ENCODE data around the gene NBEA.
"Not testable (repeated sequence)": the region's sequence is repeated elsewhere in the genome, so short reads cannot be mapped to it uniquely, and the experiment has no call there.

NBEA gene

GRCh38 chr13:34911159-34911558, 30.9 kb upstream of the NBEA start:
- DNase-seq: no peak
- no peaks in the 10 kb centered on the region for H3K27me3 ChIP-seq
- no peaks in the 10 kb centered on the region for H3K4me1 ChIP-seq
- no peaks in the 10 kb centered on the region for H3K9me3 ChIP-seq
- H3K36me3 ChIP-seq: no peaks in the 10 kb centered on the region
- no peak overlapping the region for H3K4me3 ChIP-seq (ENCODE audit: low read depth, low read length)
- no peak for TF ChIP-seq CTCF (IDR thresholded peaks at IDR 0.05; ENCODE audit: low read depth, low read length)

- Histone ChIP-seq H3K27me3 (no peaks in the 10 kb centered on the region), H3K36me3 (no peaks in the 10 kb centered on the region), H3K4me3 (ENCODE audit: low read depth, low read length) (no peak overlapping the region), H3K4me1 (no peaks in the 10 kb centered on the region), H3K9me3 (no peaks in the 10 kb centered on the region)
- no peak for DNase-seq
- TF ChIP-seq CTCF (IDR thresholded peaks at IDR 0.05; ENCODE audit: low read depth, low read length): no peak
Observed at GRCh38 chr13:34913040-34913439, 29.0 kb upstream of the NBEA start.

DNA sequence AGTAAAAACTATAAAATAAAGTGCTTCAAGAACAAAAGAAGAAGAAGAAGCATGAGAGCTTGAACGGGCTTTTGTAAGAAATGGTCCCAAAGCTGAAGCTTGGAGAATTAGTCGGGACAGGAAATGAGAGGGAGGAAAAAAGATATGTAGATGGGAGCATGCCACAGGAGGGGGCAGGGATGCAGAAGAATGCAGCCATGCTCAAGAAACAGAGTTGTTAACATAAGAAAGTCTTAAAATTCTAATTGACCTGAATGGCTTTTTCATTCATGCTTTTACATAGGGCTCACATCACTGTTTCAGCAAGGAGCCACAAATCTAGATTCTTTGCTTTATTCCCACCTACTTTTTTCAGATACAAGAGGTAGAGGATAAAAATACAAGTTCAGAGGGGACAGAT, 27.7 kb upstream of the NBEA start:
- Histone ChIP-seq H3K4me1 (no peaks in the 10 kb centered on the region), H3K36me3 (no peaks in the 10 kb centered on the region), H3K27me3 (no peaks in the 10 kb centered on the region), H3K9me3 (no peaks in the 10 kb centered on the region), H3K4me3 (ENCODE audit: low read depth, low read length) (no peak overlapping the region)
- no peak for TF ChIP-seq CTCF (IDR thresholded peaks at IDR 0.05; ENCODE audit: low read depth, low read length)
- no peak for DNase-seq

DNA sequence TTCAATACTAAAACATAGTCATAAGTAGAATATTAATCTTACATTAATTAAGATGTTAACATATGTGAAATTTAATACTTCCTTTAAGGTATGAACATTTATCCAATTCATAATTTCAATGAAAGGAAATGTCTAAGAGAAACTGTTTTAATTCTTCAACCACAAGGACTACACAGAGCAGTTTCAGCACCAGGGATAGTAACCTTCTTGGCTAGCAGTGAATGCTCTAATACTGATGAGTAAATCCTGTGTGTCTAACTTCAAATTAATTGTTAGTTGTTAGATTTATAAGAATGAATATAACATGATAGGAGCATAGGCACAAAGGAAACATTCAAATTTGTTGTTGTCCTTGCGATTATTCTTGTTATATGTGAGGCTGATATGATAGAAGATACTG, 15.6 kb upstream of the NBEA start:
- no peak for DNase-seq
- Histone ChIP-seq H3K27me3 (no peaks in the 10 kb centered on the region), H3K4me3 (ENCODE audit: low read depth, low read length) (no peak overlapping the region), H3K36me3 (no peaks in the 10 kb centered on the region), H3K9me3 (no peaks in the 10 kb centered on the region), H3K4me1 (no peaks in the 10 kb centered on the region)
- TF ChIP-seq CTCF (IDR thresholded peaks at IDR 0.05; ENCODE audit: low read depth, low read length): no peak

GRCh38 chr13:34928676-34929075, 13.4 kb upstream of the NBEA start:
- peak; percentile 9 for DNase-seq
- H3K27me3 ChIP-seq; H3K9me3 ChIP-seq; H3K4me3 ChIP-seq (ENCODE audit: low read depth, low read length); H3K4me1 ChIP-seq; H3K36me3 ChIP-seq: not testable (repeated sequence)

DNA sequence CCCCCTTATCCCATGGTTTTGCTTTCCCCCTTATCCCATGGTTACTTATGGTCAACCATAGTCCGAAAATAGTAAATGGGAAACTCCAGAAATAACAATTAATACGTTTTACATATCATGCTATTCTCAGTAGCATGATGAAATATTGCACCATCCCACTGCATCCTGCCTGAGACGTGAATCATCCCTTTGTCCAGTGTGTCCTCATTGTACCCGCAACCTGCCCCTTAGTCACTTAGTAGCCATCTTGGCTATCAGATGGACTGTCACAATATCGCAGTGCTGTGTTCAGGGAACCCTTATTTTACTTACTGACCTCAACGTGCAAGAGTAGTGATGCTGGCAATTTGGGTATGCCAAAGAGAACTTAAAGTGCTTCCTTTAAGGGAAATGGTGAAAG, 10.5 kb upstream of the NBEA start:
- no peak for DNase-seq
- Histone ChIP-seq H3K9me3 (no peaks in the 10 kb centered on the region), H3K4me3 (ENCODE audit: low read depth, low read length) (no peak overlapping the region), H3K27me3 (no peaks in the 10 kb centered on the region), H3K4me1 (no peaks in the 10 kb centered on the region), H3K36me3 (no peaks in the 10 kb centered on the region)
- no peak for TF ChIP-seq CTCF (IDR thresholded peaks at IDR 0.05; ENCODE audit: low read depth, low read length)

DNA sequence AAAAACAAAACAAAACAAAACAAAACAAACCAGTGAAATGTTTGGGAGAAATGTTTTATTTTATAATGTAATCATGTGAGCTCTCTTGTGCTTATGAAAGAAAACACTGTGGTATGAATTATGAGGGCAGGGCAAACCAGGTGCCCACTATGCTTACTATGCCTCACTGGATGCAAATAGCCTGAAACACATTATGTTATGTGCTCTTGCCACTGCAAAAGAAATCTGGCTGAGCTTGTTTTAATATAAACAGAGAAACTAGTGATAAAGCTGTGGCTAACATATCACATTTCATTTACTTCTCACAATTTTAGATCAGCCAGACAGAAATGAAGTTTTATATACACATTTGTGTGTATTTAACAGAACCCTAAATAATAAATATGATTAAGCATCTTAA, 8.7 kb upstream of the NBEA start:
- no peak for TF ChIP-seq CTCF (IDR thresholded peaks at IDR 0.05; ENCODE audit: low read depth, low read length)
- no peak for DNase-seq
- Histone ChIP-seq H3K9me3 (no peaks in the 10 kb centered on the region), H3K4me3 (ENCODE audit: low read depth, low read length) (no peak overlapping the region), H3K36me3 (no peaks in the 10 kb centered on the region), H3K27me3 (no peaks in the 10 kb centered on the region), H3K4me1 (no peaks in the 10 kb centered on the region)
